Mucosa of rectum (tissue), 2 donors: ENCODE measurements around the gene GABRR1.
"Not testable (repeated sequence)": the region's sequence is repeated elsewhere in the genome, so short reads cannot be mapped to it uniquely, and the experiment has no call there.

Experiments
- H3K27ac ChIP-seq, 2 donors: one replicate each; pipeline ENCODE4 v1.7.0; 2013; ENCODE audit warnings: inconsistent platforms in 2 of 2, low read depth in 2 of 2, low read length in 2 of 2
- H3K27me3 ChIP-seq, 2 donors: one replicate each; pipeline ENCODE4 v1.7.0; 2013; ENCODE audit warnings: low read length in 2 of 2; ENCODE audit not compliant: control insufficient read depth in 2 of 2, insufficient read depth in 2 of 2
- H3K36me3 ChIP-seq, 2 donors: one replicate each; pipeline ENCODE4 v1.7.0; 2013; ENCODE audit warnings: low read length in 2 of 2; ENCODE audit not compliant: control insufficient read depth in 2 of 2, insufficient read depth in 2 of 2
- H3K4me1 ChIP-seq, 2 donors: one replicate each; pipeline ENCODE4 v1.7.0; 2013; ENCODE audit warnings: low read length in 2 of 2, mild to moderate bottlenecking in 1 of 2; ENCODE audit not compliant: control insufficient read depth in 2 of 2, insufficient read depth in 2 of 2
- H3K4me3 ChIP-seq, 2 donors: one replicate each; pipeline ENCODE4 v1.7.0; 2013; ENCODE audit warnings: low read length in 2 of 2
- H3K9ac ChIP-seq, 2 donors: one replicate each; pipeline ENCODE4 v1.7.0; 2013; ENCODE audit warnings: low read length in 2 of 2, low read depth in 1 of 2, mild to moderate bottlenecking in 1 of 2
- H3K9me3 ChIP-seq, 2 donors: one replicate each; pipeline ENCODE4 v1.7.0; 2013; ENCODE audit warnings: low read length in 2 of 2; ENCODE audit not compliant: control insufficient read depth in 2 of 2
- donor health status: healthy.
- donor health status: Normal muscosa, but diverticular disease.

GABRR1 gene

DNA sequence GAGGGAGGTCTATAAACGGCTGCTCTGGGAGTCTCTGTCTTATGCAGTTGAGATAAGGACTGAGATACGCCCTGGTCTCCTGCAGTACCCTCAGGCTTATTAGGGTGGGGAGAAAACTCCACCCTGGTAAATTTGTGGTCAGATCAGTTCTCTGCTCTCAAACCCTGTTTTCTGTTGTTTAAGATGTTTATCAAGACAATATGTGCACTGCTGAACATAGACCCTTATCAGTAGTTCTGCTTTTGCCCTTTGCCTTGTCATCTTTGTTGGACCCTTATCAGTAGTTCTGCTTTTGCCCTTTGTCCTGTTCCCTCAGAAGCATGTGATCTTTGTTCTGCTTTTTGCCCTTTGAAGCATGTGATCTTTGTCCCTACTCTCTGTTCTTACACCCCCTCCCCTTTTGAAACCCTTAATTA is 88.9 kb downstream of the GABRR1 start:
- H3K9me3 ChIP-seq, H3K4me3 ChIP-seq, H3K27ac ChIP-seq, H3K4me1 ChIP-seq, H3K36me3 ChIP-seq, H3K27me3 ChIP-seq, H3K9ac ChIP-seq: not testable (repeated sequence)
